Type B pancreatic cell (in vitro differentiated cells): ENCODE data around the gene TNFAIP8L3. TPM values are rescaled to one million over a fixed set of nuclear protein-coding genes. Genes with fewer than 3 reads are reported as not detected.

ENCODE experiments used
- DNase-seq: peaks from one replicate; pipeline ENCODE4 v3.0.0; 2021; ENCODE audit warnings: mixed read lengths; ENCODE audit not compliant: unreplicated experiment; ENCODE audit errors: extremely low spot score
- H3K27ac Mint-ChIP-seq: 2 replicates; pipeline ENCODE4 v1.8.0; 2021; ENCODE audit warnings: mild to moderate bottlenecking, mixed read lengths
- H3K27me3 Mint-ChIP-seq: 2 replicates; pipeline ENCODE4 v1.8.0; 2021; ENCODE audit warnings: mixed read lengths
- H3K36me3 Mint-ChIP-seq: 2 replicates; pipeline ENCODE4 v1.8.0; 2021; ENCODE audit warnings: mixed read lengths
- H3K4me1 Mint-ChIP-seq: one replicate; pipeline ENCODE4 v1.8.0; 2021; ENCODE audit warnings: mixed read lengths; ENCODE audit not compliant: unreplicated experiment
- H3K4me3 Mint-ChIP-seq: 2 replicates; pipeline ENCODE4 v1.8.0; 2021; ENCODE audit warnings: mild to moderate bottlenecking, mixed read lengths
- H3K9me3 Mint-ChIP-seq: 2 replicates; pipeline ENCODE4 v1.8.0; 2021; ENCODE audit warnings: mixed read lengths
- total RNA-seq: library from RNA; stranded (reverse); gene quantifications from 2 replicates; pipeline ENCODE4 v1.2.1, GENCODE V29; 2021; ENCODE audit warnings: low replicate concordance
- TF ChIP-seq, protein P1 (sequence below): fragments of 200-600 bp; sonication (generic); conservative IDR thresholded peaks from 2 replicates; pipeline ENCODE4 v1.5.0; 2021; ENCODE audit warnings: antibody characterized with exemption, mild to moderate bottlenecking

TNFAIP8L3 gene
- total RNA-seq, 1 donor from 2014 or later, result 8.2 TPM

DNA sequence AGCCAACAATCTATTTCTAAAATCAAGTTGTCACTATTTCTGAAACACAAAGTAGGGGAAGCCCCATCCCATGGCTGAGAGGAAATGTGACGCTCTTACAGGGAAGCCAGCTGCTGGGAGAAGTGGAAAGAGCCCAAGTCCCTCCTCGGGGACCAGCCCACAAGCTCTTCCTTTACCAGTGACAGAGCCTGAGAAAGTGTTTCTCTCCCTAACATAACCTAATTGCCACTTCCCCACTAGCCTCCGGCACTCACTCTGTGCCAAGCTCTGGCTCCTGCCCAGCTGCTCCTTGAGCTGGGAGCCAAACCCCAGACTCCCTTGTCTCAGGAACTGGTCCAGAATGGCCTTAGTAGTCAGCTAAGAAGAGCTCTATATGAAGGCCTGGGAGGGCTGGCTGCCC, 42.9 kb downstream of the TNFAIP8L3 start:
- Mint-ChIP-seq H3K27me3 (no peaks in the 10 kb centered on the region), H3K4me1 (peaks cover 7% of the 10 kb centered on the region), H3K36me3 (no peaks in the 10 kb centered on the region), H3K9me3 (no peaks in the 10 kb centered on the region), H3K27ac (no peak overlapping the region), H3K4me3 (no peak overlapping the region)
- TF ChIP-seq, protein P1, sequence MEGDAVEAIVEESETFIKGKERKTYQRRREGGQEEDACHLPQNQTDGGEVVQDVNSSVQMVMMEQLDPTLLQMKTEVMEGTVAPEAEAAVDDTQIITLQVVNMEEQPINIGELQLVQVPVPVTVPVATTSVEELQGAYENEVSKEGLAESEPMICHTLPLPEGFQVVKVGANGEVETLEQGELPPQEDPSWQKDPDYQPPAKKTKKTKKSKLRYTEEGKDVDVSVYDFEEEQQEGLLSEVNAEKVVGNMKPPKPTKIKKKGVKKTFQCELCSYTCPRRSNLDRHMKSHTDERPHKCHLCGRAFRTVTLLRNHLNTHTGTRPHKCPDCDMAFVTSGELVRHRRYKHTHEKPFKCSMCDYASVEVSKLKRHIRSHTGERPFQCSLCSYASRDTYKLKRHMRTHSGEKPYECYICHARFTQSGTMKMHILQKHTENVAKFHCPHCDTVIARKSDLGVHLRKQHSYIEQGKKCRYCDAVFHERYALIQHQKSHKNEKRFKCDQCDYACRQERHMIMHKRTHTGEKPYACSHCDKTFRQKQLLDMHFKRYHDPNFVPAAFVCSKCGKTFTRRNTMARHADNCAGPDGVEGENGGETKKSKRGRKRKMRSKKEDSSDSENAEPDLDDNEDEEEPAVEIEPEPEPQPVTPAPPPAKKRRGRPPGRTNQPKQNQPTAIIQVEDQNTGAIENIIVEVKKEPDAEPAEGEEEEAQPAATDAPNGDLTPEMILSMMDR, result no peak
- no peak for DNase-seq

DNA sequence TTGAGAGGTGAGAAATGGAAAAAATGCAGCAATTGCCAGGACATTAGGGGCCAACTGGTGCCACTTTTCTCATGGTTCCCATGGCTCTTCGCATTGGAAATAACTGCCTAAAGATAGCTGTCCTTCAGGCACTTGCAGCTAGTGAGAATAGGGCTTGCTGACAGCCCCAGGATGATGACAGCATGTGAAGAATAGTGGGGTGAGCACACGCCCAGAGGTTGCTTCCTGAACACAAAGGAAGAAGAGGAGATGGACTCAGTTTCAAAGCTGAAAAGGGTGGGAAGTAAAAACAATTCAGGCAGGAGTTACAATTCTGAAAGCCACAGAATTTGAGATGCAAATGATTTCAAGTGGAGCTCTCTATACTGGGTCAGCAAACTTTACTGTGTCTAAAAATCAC, 45.6 kb downstream of the TNFAIP8L3 start:
- Mint-ChIP-seq H3K4me1 (peaks cover 9% of the 10 kb centered on the region), H3K36me3 (no peaks in the 10 kb centered on the region), H3K27me3 (no peaks in the 10 kb centered on the region), H3K4me3 (no peak overlapping the region), H3K27ac (no peak overlapping the region), H3K9me3 (no peaks in the 10 kb centered on the region)
- no peak for DNase-seq
- TF ChIP-seq, protein P1, result no peak

DNA sequence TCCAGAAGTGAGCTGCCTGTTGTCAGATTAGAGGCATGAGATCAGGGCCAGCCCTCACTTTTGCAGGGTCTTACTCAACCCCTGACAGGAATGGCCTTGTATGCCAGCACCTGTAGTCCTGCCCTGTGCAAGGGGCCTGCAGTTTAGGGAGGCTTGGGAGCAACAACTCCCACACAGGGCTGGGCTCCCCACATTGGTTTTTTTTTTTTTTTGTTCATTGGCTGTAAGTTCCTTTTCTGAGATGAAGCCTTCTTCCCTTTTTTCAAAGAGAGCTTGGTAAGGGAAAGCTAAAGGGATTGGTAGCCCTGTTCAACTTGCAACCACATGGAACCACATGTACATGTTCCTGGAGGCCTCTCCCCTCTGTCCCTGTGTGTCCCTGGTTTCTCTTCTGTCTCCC, 46.4 kb downstream of the TNFAIP8L3 start:
- H3K36me3 Mint-ChIP-seq, result no peaks in the 10 kb centered on the region
- TF ChIP-seq, protein P1, result no peak
- H3K27me3 Mint-ChIP-seq, result no peaks in the 10 kb centered on the region
- no peak overlapping the region for H3K4me3 Mint-ChIP-seq
- H3K9me3 Mint-ChIP-seq, result no peaks in the 10 kb centered on the region
- DNase-seq, result no peak
- no peak overlapping the region for H3K27ac Mint-ChIP-seq
- peaks cover 9% of the 10 kb centered on the region for H3K4me1 Mint-ChIP-seq

DNA sequence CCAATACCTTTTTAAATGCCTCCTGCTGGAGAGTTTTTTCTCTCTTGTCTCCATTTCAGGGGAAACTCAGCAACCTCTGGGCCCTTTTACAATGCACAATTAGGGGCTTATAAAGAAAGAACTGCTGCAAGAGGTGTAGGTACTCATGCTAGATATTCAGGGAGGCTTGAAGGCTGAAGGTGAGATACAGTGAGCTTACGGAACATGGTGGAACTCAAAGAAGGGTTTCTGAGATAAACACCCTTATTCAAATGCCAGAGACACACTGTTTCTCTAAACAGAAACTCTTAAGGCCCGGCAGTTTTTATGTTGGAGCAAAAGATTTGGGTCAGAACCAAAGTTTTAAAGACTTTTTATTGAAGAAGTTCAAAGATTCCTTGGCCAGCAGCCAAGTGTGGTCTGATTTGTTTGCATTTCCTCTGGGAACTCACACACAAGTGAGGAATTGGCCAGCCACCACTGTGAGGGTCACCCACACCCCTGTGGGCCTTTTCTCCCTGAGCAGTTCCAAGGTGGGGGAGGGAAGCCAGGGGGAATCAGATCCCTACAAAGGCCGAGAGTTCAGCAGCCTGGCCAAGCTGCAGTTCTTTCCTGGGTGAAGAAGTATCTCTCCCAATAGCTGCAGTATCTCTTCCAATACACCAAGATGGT, 47.8 kb downstream of the TNFAIP8L3 start:
- Mint-ChIP-seq H3K9me3 (no peaks in the 10 kb centered on the region), H3K36me3 (no peaks in the 10 kb centered on the region), H3K4me1 (peaks cover 9% of the 10 kb centered on the region), H3K27ac (no peak overlapping the region), H3K4me3 (no peak overlapping the region), H3K27me3 (no peaks in the 10 kb centered on the region)
- no peak for DNase-seq
- TF ChIP-seq, protein P1, result no peak

DNA sequence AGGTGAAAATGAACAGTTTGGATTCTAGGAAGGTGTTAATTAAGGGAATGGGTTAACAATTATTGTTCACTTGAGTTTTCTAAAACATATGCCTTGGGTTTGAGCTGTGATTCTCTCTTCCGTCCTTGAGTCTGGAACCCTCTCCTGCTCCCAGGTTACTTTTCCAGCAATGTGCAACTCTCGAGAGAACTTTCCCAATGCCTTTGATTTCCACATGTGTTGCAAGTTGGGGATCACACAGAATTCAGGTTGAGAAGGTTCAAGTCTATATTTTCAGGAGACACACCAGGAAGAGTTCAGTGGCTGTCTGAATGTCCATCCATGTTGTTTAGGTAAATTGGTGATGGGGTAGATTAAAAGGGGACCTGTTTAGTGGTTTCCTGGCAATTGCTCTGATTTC, 48.7 kb downstream of the TNFAIP8L3 start:
- H3K27me3 Mint-ChIP-seq, result no peaks in the 10 kb centered on the region
- H3K4me1 Mint-ChIP-seq, result peaks cover 9% of the 10 kb centered on the region
- no peak for DNase-seq
- H3K27ac Mint-ChIP-seq, result no peak overlapping the region
- H3K9me3 Mint-ChIP-seq, result no peaks in the 10 kb centered on the region
- no peak overlapping the region for H3K4me3 Mint-ChIP-seq
- H3K36me3 Mint-ChIP-seq, result no peaks in the 10 kb centered on the region
- TF ChIP-seq, protein P1, result no peak
